HepG2 (cell line): Measurements from ENCODE around the gene PTPRN. TPM values are rescaled to one million over a fixed set of nuclear protein-coding genes. Genes with fewer than 3 reads are reported as not detected.

Source experiments
- BCL3 ChIP-seq: sonication (generic); formaldehyde crosslinking; IDR thresholded peaks from 2 replicates; pipeline ENCODE4 v1.5.1; 2020; ENCODE audit warnings: mild to moderate bottlenecking, missing genetic modification reagents, moderate library complexity
- CBFB ChIP-seq: sonication (generic); formaldehyde crosslinking; IDR thresholded peaks from 2 replicates; pipeline ENCODE4 v1.4.0; 2020; ENCODE audit warnings: missing genetic modification reagents
- EEA1 ChIP-seq: sonication (generic); formaldehyde crosslinking; IDR thresholded peaks from 2 replicates; pipeline ENCODE4 v1.5.1; 2020; ENCODE audit warnings: mild to moderate bottlenecking, missing genetic modification reagents, borderline replicate concordance
- FOXJ3 ChIP-seq: sonication (generic); formaldehyde crosslinking; IDR thresholded peaks from 2 replicates; pipeline ENCODE4 v1.4.0; 2020; ENCODE audit warnings: missing genetic modification reagents, mild to moderate bottlenecking, borderline replicate concordance
- HNRNPH1 ChIP-seq: fragments of 200-400 bp; formaldehyde crosslinking; optimal IDR thresholded peaks from 2 replicates; pipeline ENCODE3; 2017; ENCODE audit warnings: mild to moderate bottlenecking, low read depth, low read length
- KAT2B ChIP-seq: fragments of 150-350 bp; IDR thresholded peaks from 2 replicates; pipeline ENCODE4 v1.6.1; 2014; ENCODE audit warnings: low read depth, low read length, borderline replicate concordance
- NCOA5 ChIP-seq: sonication (generic); formaldehyde crosslinking; IDR thresholded peaks from 2 replicates; pipeline ENCODE4 v1.4.0; 2020; ENCODE audit warnings: missing genetic modification reagents
- NR2F6 ChIP-seq, 2 experiments: IDR thresholded peaks; 2 replicates each; pipeline ENCODE4 v1.6.1; 2016; ENCODE audit warnings: antibody characterized with exemption in 1 of 2, mild to moderate bottlenecking in 1 of 2
- PBX2 ChIP-seq: IDR thresholded peaks from 2 replicates; pipeline ENCODE4 v1.6.1; 2016; ENCODE audit warnings: control low read depth
- TCF12 ChIP-seq, 2 experiments: fragments of 450-650 bp in 1 of 2; sonication (generic) in 1 of 2; formaldehyde crosslinking in 1 of 2; IDR thresholded peaks; 2 replicates each; pipeline versions ENCODE4 v1.6.1 to v1.8.0; 2017 to 2022; ENCODE audit warnings: antibody characterized with exemption in 1 of 2, mild to moderate bottlenecking in 1 of 2, missing genetic modification reagents in 1 of 2, moderate library complexity in 1 of 2
- TOE1 ChIP-seq: sonication (generic); formaldehyde crosslinking; IDR thresholded peaks from 2 replicates; pipeline ENCODE4 v1.4.0; 2020; ENCODE audit warnings: mild to moderate bottlenecking, missing genetic modification reagents
- ZBTB34 ChIP-seq: sonication (generic); formaldehyde crosslinking; IDR thresholded peaks from 2 replicates; pipeline ENCODE4 v1.8.0; 2022; ENCODE audit warnings: mild to moderate bottlenecking, missing genetic modification reagents
- ZBTB37 ChIP-seq: sonication (generic); formaldehyde crosslinking; IDR thresholded peaks from 2 replicates; pipeline ENCODE4 v1.4.0; 2020; ENCODE audit warnings: mild to moderate bottlenecking, missing genetic modification reagents
- ZNF180 ChIP-seq: sonication (generic); formaldehyde crosslinking; IDR thresholded peaks from 2 replicates; pipeline ENCODE4 v1.4.0; 2020; ENCODE audit warnings: low read depth, missing genetic modification reagents, borderline replicate concordance
- ZNF251 ChIP-seq: sonication (generic); formaldehyde crosslinking; IDR thresholded peaks from 2 replicates; pipeline ENCODE4 v1.9.0; 2021; ENCODE audit warnings: mild to moderate bottlenecking, missing genetic modification reagents
- ZNF276 ChIP-seq: sonication (generic); formaldehyde crosslinking; IDR thresholded peaks from 2 replicates; pipeline ENCODE4 v1.4.0; 2020; ENCODE audit warnings: mild to moderate bottlenecking, low read depth, missing genetic modification reagents
- ZNF362 ChIP-seq: sonication (generic); formaldehyde crosslinking; IDR thresholded peaks from 2 replicates; pipeline ENCODE4 v1.4.0; 2020; ENCODE audit warnings: missing genetic modification reagents, mild to moderate bottlenecking, borderline replicate concordance
- ZNF768 ChIP-seq: sonication (generic); formaldehyde crosslinking; IDR thresholded peaks from 2 replicates; pipeline ENCODE4 v1.4.0; 2020; ENCODE audit warnings: missing genetic modification reagents
- ZNF776 ChIP-seq: sonication (generic); formaldehyde crosslinking; IDR thresholded peaks from 2 replicates; pipeline ENCODE4 v1.4.0; 2020; ENCODE audit warnings: mild to moderate bottlenecking, missing genetic modification reagents
- polyA plus RNA-seq, 8 experiments: library from polyadenylated mRNA; depleted of rRNA in 3 of 8; stranded (reverse) in 7 of 8; unstranded in 1 of 8; fragments of >200 nt; fragmentation: Illumina TruSeq in 4 of 8; extraction: Trizol in 4 of 8; gene quantifications; 2 replicates each; pipeline versions ENCODE4 v1.2.1 to v1.2.3, GENCODE V29; 2011 to 2016; ENCODE audit warnings: low read depth in 4 of 8, missing spikeins in 1 of 8, mixed read lengths in 1 of 8; ENCODE audit not compliant: insufficient read depth in 1 of 8
- total RNA-seq, 5 experiments: library from RNA; depleted of rRNA; stranded (reverse); fragments of >200 nt; fragmentation: Illumina TruSeq; extraction: Trizol; gene quantifications; 2 replicates each; pipeline ENCODE4 v1.2.3, GENCODE V29; 2016; ENCODE audit warnings: low read depth in 1 of 5

PTPRN gene
- total and polyA plus RNA-seq, 2 of the 13 experiments (the other 11 are each of a cell fraction or from before 2014, with no cell fraction given), result 0.26 TPM; not detected in 1

GRCh38 chr2:219279151-219279915 lies 29.9 kb downstream of the PTPRN start, which contains the start of gene DNAJB2 (continued):
- TF ChIP-seq NCOA5 (CRISPR knock-in tag), result no peak
- TF ChIP-seq ZNF768, result peak; percentile 57; the same call in 1 of the 2 replicates
- TF ChIP-seq PBX2 (CRISPR knock-in tag), result 0 out of 2 replicates have a peak, but pooled peaks have one; percentile 16
- TF ChIP-seq ZBTB37 (CRISPR knock-in tag), result no peak
- no peak for TF ChIP-seq KAT2B
- TF ChIP-seq ZBTB34 (CRISPR knock-in tag), result 0 out of 2 replicates have a peak, but pooled peaks have one; percentile 29
- TF ChIP-seq ZNF180 (CRISPR knock-in tag), result no peak
- no peak for TF ChIP-seq ZNF362 (CRISPR knock-in tag)
- no peak for TF ChIP-seq HNRNPH1
- no peak; the same call in 1 of the 2 replicates for TF ChIP-seq ZNF251 (CRISPR knock-in tag)
- TF ChIP-seq ZNF776 (CRISPR knock-in tag), result peak; percentile 78; the same call in 1 of the 2 replicates
- peak; percentile 71; the same call in 1 of the 2 replicates for TF ChIP-seq BCL3
- 0 out of 2 replicates have a peak, but pooled peaks have one; percentile 58 for TF ChIP-seq TOE1 (CRISPR knock-in tag)
- no peak for TF ChIP-seq NR2F6 (IDR thresholded peaks at IDR 0.05)
- peak; percentile 21; the same call in 1 of the 2 replicates for TF ChIP-seq NR2F6 (CRISPR knock-in tag; IDR thresholded peaks at IDR 0.05)
- peak; percentile 85 for TF ChIP-seq EEA1 (CRISPR knock-in tag)
- no peak for TF ChIP-seq FOXJ3
- no peak for TF ChIP-seq TCF12 (IDR thresholded peaks at IDR 0.05)
- peak; percentile 85; the same call in 1 of the 2 replicates for TF ChIP-seq TCF12 (CRISPR knock-in tag; IDR thresholded peaks at IDR 0.05)
- TF ChIP-seq ZNF276, result peak; percentile 31; the same call in 1 of the 2 replicates
- TF ChIP-seq CBFB (CRISPR knock-in tag), result peak; percentile 50; the same call in 1 of the 2 replicates
